Measurements from ENCODE around the gene MYO15B.

MYO15B gene

DNA sequence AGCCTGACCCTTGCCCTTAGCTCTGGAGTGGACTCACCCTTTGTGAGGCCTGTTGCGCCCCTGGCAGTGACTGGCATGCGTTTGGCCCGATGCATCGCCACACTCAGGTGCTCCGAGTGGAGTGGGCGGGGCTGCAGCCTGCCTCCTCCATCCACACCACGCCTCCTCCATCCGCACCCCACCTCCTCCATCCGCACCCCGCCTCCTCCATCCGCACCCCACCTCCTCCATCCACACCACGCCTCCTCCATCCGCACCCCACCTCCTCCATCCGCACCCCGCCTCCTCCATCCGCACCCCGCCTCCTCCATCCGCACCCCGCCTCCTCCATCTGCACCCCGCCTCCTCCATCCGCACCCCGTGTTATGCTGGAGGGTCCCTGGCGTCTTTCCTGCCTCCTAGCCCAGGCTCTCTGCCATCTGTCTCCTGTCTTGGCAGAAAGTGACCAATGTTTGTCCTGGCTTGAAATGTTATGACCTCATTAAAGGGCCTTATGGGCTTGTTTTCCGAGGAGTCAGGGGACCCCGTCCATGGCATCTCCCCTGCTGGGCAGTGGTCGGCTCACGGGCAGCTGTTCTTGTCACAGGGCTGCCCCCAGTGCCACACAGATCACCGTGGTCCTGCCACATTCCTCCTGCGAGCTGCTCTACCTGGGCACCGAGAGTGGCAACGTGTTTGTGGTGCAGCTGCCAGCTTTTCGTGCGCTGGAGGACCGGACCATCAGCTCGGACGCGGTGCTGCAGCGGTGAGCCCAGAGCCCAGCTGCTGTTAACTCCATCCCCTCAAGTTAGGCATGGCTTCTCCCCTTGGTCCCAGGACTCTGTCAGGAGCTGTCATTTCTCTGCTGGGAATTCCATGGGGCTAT is 28.7 kb upstream of the MYO15B start:
- DNase-seq = peak in 1 of 51 donors; percentile 53

DNA sequence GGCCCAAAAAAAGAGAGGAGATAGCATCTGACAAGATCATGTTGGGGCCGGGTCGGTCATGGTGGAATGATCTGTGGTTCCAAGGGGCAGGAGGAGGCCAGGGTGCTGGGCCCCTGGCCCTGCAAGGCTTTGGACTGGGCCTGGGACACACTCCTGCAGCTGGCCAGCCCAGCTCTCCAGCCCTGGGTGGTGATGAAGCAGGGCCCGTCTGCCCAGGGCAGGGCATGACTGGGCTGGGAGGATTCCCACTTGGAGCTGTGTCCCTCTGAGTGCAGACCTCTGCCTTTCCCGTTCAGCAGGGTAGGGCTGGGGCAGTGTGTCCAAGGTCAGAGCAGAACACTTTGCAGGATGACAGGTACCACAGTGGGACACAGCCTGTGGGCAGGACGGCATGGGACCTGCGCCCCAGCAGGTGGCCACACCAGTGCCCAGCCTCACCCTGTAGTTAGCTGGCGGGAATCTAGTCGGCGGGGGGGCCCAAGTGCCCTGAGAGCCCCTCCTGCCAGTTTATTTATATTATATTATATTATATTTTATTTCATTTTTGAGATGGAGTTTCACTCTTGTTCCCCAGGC is 27.6 kb upstream of the MYO15B start:
- no peak for DNase-seq

DNA sequence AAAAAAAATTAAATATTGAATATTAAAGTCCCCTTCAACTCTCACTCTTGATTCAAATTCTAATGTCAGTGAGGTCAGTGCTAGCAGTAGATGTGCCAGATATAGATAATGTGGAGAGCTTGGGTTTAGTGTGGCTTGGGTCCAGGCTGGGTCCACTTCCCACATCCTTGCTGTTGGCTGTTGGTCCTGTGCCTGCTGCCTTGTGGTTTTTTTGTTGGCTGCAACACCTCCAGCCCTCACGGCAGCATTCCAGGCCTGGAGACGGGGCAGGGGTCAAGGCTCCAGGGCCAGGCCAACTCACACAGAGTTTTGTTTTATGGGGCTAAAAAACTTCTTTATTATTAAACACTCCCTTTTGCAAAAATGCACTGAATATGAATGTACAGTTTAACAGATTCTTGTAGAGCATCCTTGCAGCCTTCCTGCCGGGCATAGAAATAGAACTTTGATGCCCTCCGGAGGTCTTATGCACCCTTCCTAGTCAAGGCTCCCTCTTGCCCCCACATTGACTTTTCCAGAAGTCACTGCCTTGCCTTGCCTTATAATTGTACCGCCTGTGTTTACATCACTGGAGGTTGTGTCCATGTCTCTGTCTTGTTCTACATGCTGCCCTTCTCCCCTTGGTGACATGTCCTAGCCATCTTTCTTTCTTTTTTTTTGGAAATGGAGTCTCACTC is 25.5 kb upstream of the MYO15B start:
- DNase-seq = no peak

DNA sequence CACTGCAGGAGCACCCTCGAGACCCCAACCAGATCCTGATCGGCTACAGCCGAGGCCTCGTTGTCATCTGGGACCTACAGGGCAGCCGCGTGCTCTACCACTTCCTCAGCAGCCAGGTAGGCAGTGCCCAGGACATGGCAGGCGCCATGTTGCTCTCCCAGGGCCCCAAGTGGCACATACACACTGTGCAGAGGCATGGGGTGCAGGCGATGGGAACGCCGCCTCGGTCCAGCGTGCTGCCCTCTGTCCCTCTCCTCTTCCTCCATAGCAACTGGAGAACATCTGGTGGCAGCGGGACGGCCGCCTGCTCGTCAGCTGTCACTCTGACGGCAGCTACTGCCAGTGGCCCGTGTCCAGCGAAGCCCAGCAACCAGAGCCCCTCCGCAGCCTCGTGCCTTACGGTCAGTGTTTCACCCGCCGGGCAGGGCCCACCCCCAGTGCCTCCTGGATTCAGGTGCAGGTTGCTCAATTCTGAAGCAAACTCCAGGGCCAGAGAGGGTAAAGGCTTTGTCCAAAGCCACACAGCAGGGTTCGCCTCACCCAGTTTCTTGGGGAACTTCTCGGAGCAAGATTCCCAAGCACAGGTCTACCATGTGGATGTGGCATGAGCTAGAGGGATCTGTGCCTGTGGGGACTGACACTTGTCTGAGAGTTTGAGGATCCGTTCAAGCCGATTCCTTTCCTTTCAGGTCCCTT is 24.4 kb upstream of the MYO15B start:
- no peak for DNase-seq

DNA sequence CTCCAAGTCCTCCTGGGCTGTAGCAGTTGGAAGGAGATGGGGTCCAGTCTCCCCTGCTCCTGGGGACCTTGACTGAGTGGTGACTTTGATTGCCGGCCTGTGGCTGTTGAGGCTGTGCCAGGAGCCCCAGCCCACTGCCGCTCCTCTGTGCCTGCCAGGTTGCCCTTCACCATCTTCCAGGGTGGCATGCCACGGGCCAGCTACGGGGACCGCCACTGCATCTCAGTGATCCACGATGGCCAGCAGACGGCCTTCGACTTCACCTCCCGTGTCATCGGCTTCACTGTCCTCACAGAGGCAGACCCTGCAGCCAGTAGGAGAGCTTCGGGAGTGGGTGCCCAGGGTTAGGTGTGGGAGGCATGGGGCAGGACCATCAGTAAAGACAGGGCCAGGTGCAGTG is 23.4 kb upstream of the MYO15B start:
- DNase-seq = no peak

DNA sequence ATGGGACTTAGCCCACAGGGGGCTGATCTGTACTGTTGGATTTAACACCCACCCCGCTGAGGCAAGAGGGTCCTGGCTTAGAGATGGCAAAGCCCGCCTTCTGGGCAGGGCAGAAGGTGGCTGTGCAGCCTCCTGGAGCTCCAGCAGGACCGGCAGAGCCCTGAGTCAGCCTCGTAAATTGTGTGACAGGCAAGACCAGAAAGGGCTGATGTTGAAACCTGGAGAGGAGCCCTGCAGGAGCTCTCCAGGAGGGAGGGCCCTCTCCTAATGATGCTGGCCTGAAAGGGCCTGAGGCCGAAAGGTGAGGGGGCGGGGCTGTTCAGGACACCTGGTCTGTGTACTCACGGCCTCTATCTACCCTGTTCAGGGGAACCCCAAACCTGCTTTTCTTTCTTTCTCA is 22.5 kb upstream of the MYO15B start:
- DNase-seq = no peak

DNA sequence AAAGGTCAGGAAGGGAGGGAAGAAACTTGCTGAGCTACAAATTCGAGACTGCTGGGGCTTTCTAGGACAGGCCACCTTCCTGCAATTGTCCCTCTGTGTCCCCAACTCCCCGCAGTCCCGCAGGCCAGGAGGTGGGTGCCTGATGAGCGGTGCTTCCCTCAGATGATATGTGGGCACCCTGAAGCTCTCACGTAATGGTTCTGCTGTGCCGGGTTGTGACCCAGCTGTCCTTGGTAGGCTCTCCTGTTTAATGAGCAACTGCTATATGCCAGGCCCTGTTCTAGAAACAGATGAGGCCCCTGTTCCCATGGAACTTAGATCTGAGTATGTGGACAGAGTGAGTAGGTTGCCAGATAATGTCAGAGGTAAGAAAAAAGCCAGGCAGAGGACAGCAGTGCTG is 22.0 kb upstream of the MYO15B start:
- no peak for DNase-seq

DNA sequence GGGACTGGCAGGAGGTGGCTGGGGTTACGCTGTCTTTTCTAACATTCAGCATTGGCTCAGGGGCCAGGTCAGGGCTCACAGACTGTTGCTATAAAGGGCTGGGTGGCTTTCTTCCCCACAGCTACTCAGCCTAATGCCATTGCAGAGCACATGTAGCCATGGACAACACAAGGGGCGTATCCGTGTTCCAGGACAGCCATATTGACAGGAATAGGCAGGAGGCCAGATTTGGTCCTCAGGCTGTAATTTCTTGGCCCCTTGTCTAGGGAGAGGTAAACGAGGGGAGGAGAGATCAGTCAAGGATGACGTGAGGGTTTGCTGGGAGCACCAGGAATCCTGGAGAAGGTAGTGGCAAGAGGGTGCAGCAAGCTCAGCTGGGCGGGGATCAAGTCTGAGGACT is 21.2 kb upstream of the MYO15B start:
- no peak for DNase-seq

DNA sequence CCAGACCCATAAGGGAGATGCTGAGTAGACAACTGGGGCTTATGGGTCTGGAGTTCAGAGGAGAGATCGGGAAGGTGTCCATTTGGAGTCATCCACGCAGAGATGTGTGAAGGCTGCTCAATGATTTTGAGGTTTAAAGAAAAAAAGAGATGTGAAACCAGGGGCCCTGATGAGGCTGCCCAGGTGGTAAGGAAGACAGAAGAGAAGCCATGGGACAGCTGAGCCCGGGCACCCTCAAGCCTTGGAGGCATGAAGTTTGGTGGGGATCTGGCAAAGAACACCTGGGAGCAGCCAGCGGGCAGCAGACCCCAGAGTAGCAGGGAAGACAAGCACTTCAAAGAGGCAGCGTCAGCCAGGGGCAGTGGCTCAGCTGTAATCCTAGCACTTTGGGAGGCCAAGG is 20.8 kb upstream of the MYO15B start:
- no peak for DNase-seq

DNA sequence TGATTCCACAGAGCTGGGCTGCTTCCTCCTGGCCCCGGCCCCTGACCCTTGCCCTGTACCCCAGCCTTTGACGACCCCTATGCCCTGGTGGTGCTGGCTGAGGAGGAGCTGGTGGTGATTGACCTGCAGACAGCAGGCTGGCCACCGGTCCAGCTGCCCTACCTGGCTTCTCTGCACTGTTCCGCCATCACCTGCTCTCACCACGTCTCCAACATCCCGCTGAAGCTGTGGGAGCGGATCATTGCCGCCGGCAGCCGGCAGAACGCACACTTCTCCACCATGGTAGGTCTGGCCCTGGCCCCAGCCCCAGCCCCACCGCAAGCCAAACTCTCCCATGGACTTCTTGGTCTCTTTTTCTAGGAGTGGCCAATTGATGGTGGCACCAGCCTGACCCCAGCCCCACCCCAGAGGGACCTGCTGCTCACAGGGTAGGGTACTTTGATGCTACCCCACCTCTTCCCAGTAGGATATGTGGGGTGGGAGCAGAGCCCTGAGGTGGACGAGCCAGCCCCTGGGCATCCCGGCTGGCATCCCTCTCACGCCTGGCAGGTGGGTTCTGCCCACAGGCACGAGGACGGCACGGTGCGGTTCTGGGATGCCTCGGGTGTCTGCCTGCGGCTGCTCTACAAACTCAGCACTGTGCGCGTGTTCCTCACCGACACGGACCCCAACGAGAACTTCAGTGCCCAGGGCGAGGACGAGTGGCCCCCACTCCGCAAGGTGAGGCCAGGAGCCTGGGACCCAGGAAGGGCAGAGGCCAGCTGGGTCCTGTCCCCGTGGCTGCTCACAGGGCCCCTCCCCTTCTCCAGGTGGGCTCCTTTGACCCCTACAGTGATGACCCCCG is 19.0 kb upstream of the MYO15B start:
- DNase-seq = no peak

DNA sequence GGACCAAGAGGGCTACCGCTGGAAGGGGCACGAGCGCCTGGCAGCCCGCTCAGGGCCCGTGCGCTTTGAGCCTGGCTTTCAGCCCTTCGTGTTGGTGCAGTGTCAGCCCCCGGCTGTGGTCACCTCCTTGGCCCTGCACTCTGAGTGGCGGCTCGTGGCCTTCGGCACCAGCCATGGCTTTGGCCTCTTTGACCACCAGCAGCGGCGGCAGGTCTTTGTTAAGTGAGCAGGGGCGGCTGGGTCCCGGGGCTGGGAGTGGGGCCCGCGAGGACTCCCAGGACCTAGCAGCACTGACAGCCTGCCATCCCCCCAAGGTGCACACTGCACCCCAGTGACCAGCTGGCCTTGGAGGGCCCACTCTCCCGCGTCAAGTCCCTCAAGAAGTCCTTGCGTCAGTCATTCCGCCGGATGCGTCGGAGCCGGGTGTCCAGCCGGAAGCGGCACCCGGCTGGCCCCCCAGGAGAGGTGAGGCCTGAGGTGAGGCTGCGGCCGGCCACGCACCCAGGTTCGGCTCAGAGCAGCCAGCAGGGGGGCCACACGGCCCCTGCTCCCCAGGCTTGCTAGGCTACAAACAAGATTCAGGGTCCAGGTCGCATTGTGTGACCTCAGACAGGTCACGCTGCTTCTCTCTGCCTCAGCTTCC is 17.4 kb upstream of the MYO15B start:
- DNase-seq = no peak

DNA sequence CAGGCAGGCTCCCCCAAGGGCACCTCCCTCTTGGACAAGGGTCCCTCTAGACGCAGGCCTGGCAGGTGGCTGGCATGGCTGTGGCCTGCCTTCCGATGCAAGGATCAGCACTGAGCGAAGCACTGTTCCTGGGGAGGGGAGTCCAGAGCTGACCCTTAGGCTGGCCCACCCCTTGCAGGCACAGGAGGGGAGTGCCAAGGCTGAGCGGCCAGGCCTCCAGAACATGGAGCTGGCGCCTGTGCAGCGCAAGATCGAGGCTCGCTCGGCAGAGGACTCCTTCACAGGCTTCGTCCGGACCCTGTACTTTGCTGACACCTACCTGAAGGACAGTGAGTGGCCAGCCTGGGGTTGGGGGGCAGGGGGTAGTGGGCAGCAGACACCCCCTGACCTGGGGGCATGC is 16.8 kb upstream of the MYO15B start:
- no peak for DNase-seq

DNA sequence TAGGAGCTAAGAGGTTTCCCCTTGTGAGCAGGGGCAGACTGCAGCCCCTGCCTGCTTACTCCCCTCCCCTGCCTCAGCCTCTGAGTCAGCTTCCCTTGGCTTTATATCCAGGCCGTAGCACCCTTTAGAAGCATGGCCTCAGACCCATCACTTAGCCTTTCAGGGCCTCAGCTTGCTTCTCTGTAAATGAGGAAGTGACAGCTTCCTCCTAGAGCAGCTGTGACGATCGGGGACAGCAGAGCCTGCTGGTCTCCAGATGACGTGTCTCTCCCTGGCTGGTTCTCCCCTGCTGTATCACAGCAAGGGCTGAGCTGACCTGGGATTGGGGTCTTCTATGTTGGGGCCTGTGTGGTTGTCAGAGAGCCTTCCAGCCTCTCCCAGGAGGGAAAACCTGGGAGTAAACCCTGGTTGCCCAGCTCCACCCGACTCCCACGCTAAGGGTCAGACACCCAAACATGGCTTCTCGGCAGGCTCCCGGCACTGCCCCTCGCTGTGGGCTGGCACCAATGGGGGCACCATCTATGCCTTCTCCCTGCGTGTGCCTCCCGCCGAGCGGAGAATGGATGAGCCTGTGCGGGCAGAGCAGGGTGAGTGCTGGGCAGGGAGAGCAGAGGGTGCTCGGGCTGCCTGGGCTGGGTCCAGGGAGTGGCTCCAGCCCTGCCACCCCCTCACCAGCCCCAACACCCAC is 16.3 kb upstream of the MYO15B start:
- DNase-seq = peak in 14 of 51 donors; percentile 9 to 51 (median 23)

DNA sequence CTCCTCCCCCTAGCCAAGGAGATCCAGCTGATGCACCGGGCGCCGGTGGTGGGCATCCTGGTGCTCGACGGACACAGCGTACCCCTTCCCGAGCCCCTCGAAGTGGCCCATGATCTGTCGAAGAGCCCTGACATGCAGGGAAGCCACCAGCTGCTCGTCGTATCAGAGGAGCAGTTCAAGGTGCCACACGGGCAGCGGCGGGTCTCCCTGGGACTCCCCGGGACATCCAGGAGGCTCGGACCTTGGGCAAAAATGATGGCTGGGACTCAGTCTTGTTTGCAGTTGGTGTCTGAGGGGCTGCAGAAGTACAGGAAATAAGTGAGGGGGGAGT is 15.8 kb upstream of the MYO15B start:
- DNase-seq = no peak

DNA sequence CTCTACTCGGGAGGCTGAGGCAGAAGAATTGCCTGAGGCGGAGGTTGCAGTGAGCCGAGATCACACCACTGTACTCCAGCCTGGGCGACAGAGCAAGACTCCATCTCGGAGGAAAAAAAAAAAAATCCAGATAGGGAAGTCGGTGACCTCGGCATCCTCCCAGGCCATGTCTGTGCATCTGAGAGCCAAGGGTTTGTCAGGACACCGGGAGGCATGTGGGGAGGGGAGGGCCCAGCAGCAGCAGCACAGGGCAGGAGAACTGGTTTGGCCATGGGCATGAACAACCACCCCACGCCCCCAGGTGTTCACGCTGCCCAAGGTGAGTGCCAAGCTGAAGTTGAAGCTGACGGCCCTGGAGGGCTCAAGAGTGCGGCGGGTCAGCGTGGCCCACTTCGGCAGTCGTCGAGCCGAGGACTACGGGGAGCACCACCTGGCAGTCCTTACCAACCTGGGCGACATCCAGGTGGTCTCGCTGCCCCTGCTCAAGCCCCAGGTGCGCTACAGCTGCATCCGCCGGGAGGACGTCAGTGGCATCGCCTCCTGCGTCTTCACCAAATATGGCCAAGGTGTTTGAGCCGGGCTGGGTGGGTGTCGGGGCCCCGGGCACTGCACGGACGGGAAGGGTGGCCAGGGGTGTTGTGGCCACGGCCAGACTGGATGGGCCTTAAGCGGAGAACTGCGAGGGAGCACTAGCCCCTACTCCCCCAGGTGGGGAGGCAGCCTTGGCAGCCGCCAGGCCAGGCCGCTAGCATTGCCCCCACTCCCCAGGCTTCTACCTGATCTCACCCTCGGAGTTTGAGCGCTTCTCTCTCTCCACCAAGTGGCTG is 14.7 kb upstream of the MYO15B start:
- no peak for DNase-seq

DNA sequence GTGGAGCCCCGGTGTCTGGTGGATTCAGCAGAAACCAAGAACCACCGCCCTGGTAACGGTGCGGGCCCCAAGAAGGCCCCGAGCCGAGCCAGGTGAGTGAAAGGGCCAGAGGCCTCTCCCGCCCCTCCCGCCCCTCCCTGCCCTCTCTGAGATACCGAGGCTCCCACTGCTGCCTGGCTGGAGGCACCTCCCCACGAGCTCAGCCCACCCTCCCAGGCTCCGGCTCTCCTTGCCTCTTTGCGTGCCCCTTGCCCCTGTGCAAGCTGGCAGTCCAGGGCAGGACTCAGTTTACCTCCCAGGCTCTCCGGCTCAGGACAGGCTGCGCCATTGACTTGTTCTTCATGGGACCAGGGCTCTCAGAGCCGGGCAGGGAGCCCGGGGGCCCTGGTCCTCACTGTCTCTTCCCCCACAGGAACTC is 14.1 kb upstream of the MYO15B start:
- no peak for DNase-seq

DNA sequence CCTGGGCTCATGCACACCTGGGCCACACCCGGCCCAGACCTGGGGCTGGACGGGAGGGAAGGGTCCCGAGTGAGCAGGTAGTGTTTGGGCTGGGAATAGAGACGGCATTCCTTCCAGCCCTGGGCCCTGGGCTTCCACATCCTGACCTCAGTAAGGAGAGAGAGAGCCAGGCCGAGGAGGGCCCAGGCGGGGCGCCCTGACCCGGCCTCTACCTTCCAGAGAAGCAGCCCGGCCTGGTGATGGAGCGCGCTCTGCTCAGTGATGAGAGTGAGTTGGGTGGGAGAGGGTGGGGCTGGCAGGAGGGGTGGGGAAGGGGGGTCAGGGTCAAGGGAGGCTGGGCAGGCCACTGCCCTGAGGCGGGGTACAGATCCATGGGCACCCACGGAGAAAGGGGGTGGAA is 13.6 kb upstream of the MYO15B start:
- no peak for DNase-seq

DNA sequence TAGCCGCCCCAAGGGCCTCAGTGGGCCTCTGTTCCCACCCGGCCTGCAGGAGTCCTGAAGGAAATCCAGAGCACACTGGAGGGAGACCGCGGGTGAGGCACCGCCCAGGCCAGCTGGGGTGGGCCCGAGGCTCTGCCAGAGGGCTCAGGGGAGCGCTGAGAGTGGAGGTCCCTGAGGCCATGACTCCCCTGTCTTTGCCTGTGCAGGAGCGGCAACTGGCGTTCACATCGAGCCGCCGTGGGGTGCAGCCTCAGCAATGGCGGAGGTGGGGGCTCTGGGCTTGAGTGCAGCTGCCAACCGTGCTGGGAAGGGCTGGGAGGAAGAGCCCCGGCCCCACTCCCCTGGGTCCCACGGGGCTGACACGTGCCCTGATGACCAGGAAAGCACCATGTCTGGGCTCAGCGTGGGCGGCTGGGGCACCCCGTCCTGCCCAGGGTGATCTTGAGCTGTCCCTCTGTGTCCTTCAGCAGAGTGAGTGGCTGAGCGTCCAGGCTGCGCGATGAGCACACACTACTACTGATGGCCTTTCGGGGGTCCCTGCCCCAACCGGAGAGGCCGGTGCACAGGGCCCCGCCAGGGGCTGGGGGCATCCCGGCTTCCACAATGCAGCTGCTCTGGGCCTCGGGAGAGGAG is 13.1 kb upstream of the MYO15B start:
- no peak for DNase-seq

DNA sequence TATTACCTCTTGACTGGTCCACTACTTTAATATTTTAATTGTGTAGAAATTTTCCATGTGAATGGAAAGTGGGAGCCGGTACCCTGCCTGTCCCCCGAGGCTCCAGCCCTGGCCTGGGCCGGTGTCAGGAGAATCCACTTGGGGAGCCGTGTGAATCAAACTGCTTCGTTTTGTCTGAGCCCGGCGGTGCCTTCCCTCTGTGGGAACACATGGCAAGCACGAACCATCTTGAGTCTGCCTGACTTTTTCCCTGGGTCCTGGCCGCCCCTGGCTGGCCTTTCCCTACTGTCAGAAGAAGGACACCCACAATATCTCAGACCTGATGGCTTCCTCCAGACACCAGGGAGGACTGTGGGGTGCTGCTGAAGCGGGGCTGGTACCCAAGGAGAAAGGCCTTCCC is 12.4 kb upstream of the MYO15B start:
- no peak for DNase-seq

All from hypothalamus (tissue), 51 donors.